Lower leg skin (tissue), 4 donors: ENCODE results near the gene LNPK. TPM values are rescaled to one million over a fixed set of nuclear protein-coding genes. Genes with fewer than 3 reads are reported as not detected.

ENCODE experiments used
- DNase-seq, 2 donors: peaks; one replicate each; pipeline ENCODE4 v3.0.0-alpha.2; 2019; ENCODE audit warnings: low spot score in 2 of 2
- H3K4me3 ChIP-seq: fragments of 200-600 bp; sonication (generic); 2 replicates; pipeline ENCODE4 v1.5.1; 2017; ENCODE audit warnings: mild to moderate bottlenecking, low read depth; ENCODE audit not compliant: poor library complexity, severe bottlenecking
- POLR2A ChIP-seq, 2 donors: fragments of 450-650 bp; IDR thresholded peaks; one replicate each; pipeline ENCODE4 v1.6.1; 2016 to 2017; ENCODE audit warnings: antibody characterized with exemption in 2 of 2, mild to moderate bottlenecking in 1 of 2, moderate library complexity in 1 of 2
- WGBS, 2 donors: methylation state at CpG; one replicate each; pipeline ENCODE4 v1.1.5; 2018; 5-methylcytosine and 5-hydroxymethylcytosine counted together
- intact Hi-C: fragments of 100-400 bp; cut with DNase I; formaldehyde crosslinking; loops from one replicate; pipeline ENCODE4 v1.15.0; 2023; ENCODE audit warnings: low total_unique reads
- total RNA-seq, 4 donors: library from RNA; depleted of rRNA; stranded (reverse); fragments of >200 nt; gene quantifications; one replicate each; pipeline ENCODE4 v1.1.0, GENCODE V29; 2016
- TF ChIP-seq, protein P1 (sequence below), 3 donors: fragments of 450-650 bp; IDR thresholded peaks; one replicate each; pipeline ENCODE4 v1.5.1; 2016; ENCODE audit warnings: antibody characterized with exemption in 3 of 3, mild to moderate bottlenecking in 3 of 3, moderate library complexity in 2 of 3

Gene LNPK, protein sequence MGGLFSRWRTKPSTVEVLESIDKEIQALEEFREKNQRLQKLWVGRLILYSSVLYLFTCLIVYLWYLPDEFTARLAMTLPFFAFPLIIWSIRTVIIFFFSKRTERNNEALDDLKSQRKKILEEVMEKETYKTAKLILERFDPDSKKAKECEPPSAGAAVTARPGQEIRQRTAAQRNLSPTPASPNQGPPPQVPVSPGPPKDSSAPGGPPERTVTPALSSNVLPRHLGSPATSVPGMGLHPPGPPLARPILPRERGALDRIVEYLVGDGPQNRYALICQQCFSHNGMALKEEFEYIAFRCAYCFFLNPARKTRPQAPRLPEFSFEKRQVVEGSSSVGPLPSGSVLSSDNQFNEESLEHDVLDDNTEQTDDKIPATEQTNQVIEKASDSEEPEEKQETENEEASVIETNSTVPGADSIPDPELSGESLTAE
- total RNA-seq, result 10 to 100 TPM; 19.0 to 26.5 (median 22.1) TPM

DNA sequence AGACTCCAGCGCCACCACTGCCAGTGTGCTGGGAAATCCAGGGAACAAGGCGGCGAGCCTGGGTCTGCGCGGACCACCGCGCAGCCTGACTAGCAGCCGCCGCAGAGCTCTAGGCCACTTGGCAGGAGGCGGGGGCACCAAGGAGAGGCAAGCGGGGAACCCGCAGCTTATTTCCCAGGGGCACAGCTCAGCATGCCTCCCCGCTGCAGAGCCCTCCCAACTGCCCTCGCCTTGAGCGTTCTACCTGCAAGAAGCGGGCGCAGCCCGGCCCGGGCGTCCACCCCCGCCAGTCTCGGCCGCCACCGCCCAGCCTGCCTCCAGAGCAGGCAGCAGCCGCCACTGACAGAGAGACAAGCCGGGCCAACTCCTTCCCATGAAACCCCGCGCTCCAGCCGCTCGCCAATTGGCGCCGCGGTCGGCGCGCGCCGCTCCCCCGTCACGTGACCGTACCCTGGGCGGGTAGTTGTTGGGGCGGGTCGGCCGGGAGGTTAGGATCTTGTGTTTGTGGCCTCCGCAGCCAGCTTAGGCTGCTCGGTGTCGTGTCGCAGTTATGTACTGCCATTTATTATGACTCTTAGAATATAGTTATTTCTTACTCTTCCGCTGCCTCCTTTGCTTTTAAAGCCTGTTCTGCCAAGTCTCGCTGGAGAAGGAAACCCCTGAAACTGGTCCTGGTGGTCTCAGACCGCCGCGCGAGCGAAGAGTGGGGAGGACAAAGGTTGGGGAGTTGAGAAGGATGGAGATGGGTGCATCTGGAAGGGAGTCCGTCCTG lies at the start of gene LNPK:
LNPK (minus strand) TSS at position 352 of the 772 bp plus-strand sequence. CDS start 6,683 bp downstream, outside the sequence.
- DNase-seq, result peak; percentile 92 to 98
- H3K4me3 ChIP-seq, result peak within 1 kb of the TSS; percentile 76
- 0 to 1% methylated on average over 52 to 55 of the region's 57 CpGs for WGBS, 2 donors
- TF ChIP-seq POLR2A (IDR thresholded peaks at IDR 0.05), result no peak
- TF ChIP-seq, protein P1, sequence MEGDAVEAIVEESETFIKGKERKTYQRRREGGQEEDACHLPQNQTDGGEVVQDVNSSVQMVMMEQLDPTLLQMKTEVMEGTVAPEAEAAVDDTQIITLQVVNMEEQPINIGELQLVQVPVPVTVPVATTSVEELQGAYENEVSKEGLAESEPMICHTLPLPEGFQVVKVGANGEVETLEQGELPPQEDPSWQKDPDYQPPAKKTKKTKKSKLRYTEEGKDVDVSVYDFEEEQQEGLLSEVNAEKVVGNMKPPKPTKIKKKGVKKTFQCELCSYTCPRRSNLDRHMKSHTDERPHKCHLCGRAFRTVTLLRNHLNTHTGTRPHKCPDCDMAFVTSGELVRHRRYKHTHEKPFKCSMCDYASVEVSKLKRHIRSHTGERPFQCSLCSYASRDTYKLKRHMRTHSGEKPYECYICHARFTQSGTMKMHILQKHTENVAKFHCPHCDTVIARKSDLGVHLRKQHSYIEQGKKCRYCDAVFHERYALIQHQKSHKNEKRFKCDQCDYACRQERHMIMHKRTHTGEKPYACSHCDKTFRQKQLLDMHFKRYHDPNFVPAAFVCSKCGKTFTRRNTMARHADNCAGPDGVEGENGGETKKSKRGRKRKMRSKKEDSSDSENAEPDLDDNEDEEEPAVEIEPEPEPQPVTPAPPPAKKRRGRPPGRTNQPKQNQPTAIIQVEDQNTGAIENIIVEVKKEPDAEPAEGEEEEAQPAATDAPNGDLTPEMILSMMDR (IDR thresholded peaks at IDR 0.05), result no peak
- intact Hi-C loops, result no loop called here

DNA sequence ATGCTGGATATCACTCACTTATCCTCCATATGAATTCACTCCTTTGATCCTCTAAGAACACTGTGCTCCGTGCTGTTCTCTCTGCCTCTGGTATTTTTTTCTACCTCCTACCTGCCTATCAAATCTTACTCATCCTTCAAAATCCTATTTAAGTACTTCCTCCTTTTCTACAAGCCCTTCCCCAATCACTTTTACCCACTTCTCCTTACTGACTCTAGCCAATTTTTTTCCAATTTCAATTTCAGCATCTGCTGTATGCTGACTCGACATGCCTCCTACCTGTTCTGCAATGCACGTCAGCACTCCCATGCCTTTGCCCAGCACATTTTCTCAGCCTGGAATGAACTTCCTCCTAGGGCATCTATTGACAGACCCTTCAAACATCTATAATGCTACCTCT lies 37.3 kb upstream of the LNPK start:
- intact Hi-C loops, result no loop called here
- TF ChIP-seq POLR2A (IDR thresholded peaks at IDR 0.05), result no peak
- TF ChIP-seq, protein P1 (IDR thresholded peaks at IDR 0.05), result no peak
- no peak overlapping the region for H3K4me3 ChIP-seq
- DNase-seq, result no peak
- 36 to 39% methylated on average over 3 of the region's 3 CpGs for WGBS, 2 donors

DNA sequence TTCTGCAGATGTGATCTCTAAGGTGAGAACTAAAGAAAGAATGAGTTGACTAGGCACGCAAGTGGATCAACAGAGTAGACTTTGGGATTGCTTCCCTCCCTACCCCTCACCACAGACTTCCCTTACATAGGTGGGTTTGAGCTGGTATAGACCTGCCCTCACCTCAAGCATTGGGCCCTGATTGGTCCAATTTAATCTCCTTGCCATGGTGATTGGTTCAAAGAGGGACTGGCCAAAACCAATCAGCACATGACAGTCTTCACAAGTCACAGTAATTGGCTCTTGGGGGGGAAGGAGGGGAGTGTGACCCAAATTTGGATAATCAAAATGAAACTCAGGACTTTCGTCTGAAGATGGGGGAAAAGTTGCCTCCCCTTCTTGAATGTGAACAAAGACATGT lies 36.6 kb upstream of the LNPK start:
- intact Hi-C loops, result no loop called here
- DNase-seq, result no peak
- no peak overlapping the region for H3K4me3 ChIP-seq
- WGBS, 2 donors, result 74 to 86% methylated on average over 2 of the region's 2 CpGs
- no peak for TF ChIP-seq POLR2A (IDR thresholded peaks at IDR 0.05)
- TF ChIP-seq, protein P1 (IDR thresholded peaks at IDR 0.05), result no peak

DNA sequence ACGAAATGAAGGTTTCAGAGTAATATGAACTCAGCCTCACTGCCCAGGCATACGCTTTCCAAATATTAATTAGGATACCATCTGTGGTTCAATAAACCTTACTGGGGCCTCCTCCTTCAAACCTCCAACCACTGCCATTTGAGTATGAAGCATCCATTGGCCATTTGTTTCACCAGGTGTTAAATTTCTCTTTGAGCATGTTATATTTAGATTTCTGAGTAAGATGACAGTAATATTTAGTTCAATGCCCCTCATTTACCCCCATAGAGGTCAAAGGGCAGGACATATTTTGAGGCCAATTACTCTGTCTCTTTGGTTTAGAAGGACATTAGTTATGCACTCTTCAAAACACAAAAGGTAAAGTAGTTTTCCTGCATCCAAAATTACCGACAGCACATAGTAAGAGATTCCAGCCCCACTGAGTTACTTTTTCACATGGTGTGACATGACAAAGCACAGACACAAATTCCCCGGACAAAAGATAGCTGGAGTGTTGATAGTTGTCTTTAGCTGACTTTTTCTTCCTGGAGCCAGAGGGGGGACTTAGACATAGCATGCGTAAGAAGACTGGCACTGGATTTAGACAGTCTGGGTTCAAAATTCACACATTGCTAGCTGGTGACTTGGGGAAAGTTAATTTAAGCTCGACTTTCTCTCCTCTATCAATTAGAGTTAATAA lies 33.1 kb upstream of the LNPK start:
- no peak overlapping the region for H3K4me3 ChIP-seq
- TF ChIP-seq, protein P1 (IDR thresholded peaks at IDR 0.05), result no peak
- TF ChIP-seq POLR2A (IDR thresholded peaks at IDR 0.05), result no peak
- intact Hi-C loops, result no loop called here
- 85 to 87% methylated on average over 6 of the region's 6 CpGs for WGBS, 2 donors
- DNase-seq, result no peak

DNA sequence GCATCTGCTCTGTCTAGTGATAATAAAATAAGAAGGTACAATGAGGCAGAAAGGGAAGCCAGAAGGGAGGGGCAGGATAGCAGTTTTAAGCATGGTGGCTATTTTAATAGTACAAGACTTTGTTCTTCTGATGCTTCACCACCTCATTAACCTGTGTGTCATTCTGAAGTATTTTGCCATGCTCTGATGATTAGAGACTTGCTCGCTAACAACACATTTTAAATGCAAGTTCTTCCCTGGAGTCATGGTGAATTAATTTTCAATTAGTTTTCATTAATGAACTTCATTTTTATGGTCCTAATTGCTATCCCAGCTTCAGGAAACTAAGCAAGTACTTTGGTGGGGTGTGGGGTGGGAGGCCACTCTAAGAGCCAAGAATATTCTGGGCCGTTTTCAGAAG lies 25.7 kb upstream of the LNPK start:
- intact Hi-C loops, result loop anchor here (2.0 kb wide), 1 partner anchor 51 kb away; no protein-coding TSS in a partner anchor
- H3K4me3 ChIP-seq, result no peak overlapping the region
- WGBS, 2 donors, result 71 to 72% methylated on average over 2 of the region's 2 CpGs
- no peak for DNase-seq
- TF ChIP-seq, protein P1 (IDR thresholded peaks at IDR 0.05), result no peak
- TF ChIP-seq POLR2A (IDR thresholded peaks at IDR 0.05), result no peak
